HG02588 (cell line): ENCODE results near the gene ACADS.
"Not testable (repeated sequence)": the region's sequence is repeated elsewhere in the genome, so short reads cannot be mapped to it uniquely, and the experiment has no call there.

Experiments used
- ATAC-seq: cut with Tn5 transposase; IDR thresholded peaks from one replicate; pipeline ENCODE4 v1.9.1; 2021; ENCODE audit warnings: mild to moderate bottlenecking, moderate library complexity; ENCODE audit not compliant: unreplicated experiment

The ACADS gene

DNA sequence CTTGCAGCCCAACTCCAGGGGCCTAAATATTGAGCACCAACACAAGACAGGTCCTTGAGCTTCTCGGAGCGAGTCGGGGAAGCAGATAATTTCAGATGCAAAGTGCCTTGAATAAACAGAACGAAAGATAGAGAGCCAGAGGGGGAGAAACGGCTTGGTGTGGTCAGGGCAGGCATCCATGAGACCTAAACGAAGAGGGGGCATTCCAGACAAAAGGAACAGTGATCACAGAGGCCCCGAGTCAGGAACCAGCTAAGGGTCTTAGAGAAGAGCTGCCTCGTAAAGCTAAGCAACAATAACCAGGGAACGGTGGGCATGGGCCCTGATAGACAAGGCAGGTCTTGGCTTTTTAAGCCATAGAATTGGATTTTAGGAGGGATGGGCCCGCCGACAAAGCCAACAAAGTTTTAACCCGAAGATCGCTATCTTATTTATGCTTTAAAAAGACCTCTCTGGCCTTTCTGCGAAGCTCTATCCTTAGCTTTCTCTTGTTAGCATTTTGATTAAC is 421 bp upstream of the ACADS start:
- ATAC-seq: no peak

DNA sequence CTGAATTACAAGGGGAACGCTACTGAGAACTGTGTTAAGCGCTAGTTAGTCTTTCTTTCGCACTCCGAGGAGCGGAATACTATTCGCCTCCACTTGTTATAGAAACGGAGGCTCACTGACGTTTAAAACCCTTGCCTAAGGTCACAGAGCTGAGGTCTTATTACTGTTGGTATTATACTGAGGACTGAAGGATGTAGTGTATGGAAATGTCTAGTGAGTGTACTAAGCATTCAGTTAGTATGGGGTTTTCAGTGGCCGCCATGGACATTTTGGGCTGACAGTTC is 826 bp downstream of the ACADS start:
- ATAC-seq: no peak

DNA sequence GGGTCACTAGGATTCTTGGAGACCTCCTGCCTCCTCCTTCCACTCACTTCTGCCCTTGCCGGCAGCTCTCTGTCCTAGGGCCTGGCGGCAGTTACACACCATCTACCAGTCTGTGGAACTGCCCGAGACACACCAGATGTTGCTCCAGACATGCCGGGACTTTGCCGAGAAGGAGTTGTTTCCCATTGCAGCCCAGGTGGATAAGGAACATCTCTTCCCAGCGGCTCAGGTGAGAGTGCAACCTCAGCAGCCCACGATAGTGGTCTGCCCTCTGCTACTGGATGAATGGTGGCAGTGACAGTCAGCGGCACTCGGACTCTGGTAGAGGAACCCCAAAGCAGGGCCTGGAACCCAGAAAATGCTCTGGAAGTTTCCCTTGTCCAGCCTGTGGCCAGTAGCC is 1.3 kb downstream of the ACADS start:
- ATAC-seq: no peak

DNA sequence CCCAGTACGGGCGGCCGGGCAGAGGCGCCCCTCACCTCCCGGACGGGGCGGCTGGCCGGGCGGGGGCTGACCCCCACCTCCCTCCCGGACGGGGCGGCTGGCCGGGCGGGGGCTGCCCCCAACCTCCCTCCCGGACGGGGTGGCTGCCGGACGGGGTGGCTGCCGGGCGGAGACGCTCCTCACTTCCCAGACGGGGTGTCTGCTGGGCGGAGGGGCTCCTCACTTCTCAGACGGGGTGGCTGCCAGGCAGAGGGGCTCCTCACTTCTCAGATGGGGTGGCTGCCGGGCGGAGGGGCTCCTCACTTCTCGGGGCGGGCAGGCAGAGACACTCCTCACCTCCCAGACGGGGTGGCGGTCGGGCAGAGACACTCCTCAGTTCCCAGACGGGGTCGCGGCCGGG is 6.6 kb downstream of the ACADS start:
- not testable (repeated sequence) for ATAC-seq

DNA sequence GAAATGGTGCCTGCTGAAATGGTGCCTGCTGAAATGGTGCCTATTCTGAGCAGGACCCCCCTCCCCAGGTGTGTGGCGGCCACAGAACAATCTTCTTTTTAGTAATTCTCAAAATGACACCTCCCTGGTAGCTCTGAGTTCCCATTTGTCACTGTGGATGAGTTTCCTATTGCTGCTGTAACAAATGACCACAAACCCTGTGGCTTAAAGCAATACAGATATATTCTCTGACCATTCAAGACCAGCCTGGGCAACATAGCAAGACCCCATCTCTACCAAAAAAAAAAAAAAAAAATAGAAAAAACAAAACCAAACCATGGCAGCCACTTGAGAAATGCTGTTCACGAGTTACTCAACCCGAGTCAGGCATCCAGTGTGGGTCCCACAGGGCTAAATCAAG is 7.9 kb downstream of the ACADS start:
- no peak for ATAC-seq

DNA sequence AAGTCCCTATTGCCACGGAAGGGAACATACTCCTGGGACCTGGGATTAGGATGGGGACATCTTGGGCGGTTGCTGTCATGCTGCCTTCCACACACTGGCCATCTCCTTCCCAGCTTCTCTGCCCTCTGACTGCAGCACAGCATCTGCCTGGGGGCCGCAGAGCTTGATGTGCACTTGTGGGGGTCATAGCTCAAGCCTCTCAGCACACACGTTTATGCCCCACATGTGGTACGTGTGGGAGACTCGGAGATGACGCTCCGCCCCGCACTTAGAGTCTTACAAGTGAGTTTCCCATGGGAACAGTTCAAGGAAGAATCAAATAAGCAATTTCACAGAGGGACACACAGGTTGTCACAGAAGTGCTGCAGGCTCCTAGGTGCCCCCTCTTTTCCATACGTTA is 8.6 kb downstream of the ACADS start:
- no peak for ATAC-seq

DNA sequence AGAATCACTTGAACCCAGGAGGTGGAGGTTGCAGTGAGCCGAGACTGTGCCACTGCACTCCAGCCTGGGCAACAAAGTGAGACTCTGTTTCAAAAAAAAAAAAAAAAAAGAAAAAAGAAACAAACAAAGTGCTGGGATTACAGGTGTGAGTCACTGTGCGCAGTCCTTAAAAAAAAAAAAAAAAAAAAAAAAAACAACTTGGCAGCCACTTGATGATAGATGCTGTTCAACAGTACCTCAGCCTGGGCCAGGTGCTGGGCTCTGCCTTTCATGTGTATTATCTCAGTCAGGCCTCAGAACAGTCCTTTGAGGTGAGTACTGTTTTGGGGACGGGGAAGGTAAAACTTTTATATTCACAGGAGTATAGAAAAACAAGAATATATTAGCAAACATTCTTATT is 9.6 kb downstream of the ACADS start:
- no peak for ATAC-seq

DNA sequence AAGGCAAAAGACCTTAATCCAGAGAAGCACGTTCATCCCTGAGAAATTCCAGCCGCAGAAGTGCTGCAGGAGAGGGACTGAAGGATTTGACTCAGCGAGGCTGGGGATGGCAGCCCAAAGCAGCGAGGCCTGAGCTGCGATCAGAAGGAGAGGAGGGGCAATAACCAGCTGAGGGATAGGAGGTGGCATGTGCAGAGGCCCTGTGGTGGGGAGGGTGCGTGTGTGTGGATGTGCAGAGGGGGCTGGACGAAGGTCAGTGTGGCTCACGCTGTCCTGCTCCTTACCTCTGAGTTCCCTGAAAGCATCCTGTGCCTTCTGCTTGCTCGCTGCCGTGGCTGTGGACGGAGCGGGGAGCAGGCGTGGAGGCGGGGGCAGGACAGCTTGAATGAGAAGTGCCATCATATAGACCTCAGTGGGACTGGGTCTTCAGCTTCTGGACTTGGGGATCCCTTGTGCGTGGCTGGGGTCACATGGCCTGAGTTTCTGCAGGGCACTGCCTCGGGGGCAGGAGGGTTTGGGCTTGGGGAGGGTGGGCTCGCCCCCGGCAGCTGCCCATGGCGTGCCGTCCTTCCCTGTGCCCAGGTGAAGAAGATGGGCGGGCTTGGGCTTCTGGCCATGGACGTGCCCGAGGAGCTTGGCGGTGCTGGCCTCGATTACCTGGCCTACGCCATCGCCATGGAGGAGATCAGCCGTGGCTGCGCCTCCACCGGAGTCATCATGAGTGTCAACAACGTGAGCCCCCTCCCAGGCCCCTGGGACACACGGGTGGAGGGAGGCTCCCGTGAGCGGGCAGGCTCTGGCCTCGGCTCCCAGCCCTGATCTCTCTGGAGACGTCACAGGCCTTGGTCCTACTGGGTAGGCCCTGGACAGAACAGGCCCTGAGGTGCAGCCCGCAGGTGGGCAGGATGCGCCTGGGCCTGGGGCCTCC is 11.0 kb downstream of the ACADS start:
- no peak for ATAC-seq

DNA sequence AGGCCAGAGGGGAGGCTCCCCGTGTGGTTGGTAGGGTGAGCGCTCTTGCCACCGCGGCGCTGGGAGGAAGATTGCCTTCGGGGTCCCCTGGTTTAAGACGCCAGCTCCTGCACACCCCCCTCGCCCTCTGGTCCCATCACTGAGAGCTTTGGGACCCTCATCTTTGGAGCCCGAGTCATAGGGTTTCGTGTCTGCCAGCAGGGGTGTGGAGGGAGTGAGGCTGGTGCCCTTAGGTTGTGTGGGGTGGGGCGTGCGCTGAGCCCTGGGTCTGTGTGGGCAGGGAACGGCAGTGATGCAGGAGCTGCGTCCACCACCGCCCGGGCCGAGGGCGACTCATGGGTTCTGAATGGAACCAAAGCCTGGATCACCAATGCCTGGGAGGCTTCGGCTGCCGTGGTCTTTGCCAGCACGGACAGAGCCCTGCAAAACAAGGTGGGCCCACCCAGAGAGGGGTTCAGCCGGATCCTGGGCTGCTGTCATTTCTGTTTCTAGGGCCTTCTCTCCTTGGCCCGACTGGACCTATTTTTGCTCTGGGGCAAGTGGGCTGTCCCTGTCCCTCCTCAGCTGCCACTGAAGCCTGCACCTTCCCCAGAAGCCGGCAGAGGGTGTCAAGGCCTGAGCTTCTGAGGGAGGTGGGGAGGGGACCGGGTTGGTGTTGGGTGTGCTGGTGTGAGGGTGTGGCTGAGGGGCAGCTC is 12.1 kb downstream of the ACADS start:
- no peak for ATAC-seq

DNA sequence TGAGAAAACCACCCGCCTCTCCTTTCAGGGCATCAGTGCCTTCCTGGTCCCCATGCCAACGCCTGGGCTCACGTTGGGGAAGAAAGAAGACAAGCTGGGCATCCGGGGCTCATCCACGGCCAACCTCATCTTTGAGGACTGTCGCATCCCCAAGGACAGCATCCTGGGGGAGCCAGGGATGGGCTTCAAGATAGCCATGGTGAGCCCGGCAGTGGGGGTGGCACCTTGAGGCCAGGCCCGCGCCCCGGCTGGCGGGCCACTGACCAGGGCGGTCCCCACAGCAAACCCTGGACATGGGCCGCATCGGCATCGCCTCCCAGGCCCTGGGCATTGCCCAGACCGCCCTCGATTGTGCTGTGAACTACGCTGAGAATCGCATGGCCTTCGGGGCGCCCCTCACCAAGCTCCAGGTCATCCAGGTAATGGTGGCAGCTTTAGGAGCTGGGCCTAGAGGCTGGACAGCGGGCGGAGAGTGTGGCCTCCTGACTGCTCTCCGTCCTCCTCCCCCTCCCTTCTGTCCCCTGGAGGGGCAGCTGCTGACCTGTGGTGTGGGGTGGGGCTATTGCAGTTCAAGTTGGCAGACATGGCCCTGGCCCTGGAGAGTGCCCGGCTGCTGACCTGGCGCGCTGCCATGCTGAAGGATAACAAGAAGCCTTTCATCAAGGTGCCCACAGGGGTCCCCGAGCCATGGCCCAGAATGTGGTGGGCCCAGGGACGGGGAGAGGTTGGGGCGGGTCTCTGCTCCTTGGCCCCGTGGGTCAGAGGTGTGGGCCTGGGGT is 12.8 kb downstream of the ACADS start:
- no peak for ATAC-seq

DNA sequence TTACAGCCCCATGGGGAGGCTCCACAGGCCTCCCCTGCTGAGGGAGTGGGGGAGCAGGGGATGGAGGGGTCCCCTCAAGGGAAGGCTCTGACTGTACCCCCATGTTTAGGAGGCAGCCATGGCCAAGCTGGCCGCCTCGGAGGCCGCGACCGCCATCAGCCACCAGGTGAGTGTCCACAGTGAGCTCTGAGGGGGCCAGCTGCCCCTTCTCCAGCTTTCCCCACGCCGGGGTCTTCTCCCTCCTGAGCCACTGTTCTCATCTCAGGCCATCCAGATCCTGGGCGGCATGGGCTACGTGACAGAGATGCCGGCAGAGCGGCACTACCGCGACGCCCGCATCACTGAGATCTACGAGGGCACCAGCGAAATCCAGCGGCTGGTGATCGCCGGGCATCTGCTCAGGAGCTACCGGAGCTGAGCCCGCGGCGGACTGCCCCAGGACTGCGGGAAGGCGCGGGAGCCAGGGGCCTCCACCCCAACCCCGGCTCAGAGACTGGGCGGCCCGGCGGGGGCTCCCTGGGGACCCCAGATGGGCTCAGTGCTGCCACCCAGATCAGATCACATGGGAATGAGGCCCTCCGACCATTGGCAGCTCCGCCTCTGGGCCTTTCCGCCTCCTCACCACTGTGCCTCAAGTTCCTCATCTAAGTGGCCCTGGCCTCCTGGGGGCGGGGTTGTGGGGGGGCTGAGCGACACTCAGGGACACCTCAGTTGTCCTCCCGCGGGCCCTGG is 13.6 kb downstream of the ACADS start:
- ATAC-seq: no peak

DNA sequence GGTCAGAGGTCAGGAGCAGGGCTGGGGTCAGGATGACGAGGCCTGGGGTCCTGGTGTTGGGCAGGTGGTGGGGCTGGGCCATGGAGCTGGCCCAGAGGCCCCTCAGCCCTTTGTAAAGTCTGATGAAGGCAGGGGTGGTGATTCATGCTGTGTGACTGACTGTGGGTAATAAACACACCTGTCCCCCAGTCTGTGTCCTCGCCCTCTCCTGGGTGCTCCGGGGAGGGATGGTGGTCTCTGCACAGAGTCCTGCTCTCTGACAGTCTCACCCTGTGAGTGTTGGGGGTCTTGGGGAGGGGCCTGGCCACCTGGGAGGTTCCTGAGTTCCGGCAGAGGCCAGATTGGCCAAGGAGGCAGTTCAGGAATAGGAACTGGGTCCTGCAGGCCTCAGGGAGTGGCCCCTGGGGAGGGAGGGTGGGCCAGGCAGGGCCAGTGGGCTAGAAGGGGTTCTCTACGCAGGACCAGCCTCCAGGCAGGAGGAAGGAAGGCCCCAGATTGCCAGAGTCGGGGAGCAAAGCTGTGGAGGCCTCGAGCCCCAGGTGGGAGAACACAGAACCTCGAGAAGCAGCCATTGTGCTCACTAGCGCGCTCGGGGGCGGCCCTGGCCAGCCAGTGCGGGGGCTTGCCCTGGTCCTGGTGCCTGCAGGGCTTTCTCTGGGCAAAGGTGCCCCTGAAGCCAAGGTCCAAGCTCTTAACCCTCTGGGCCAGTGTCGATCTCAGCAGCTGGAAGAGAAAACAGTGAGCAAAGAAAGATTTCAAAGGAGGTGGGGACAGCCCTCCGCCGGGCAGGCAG is 14.4 kb downstream of the ACADS start:
- ATAC-seq: no peak

DNA sequence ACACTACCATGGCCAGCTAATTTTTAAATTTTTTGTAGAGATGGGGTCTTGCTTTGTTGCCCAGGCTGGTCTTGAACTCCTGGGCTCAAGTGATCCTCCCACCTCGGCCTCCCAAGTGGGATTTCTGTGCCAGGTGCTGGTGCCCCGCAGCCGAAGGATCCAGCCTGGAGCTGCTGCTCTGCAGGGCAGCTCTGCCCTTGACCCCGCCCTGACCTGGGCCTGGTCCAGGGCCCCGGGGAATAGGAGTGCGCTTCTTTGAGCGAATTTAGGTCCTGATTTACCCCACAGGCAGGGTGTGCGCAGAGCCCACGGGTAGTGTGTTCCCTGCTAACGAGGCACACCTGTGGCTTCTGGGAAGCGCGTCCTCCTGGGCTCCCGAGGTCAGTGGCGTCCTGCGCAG is 15.2 kb downstream of the ACADS start:
- ATAC-seq: no peak

DNA sequence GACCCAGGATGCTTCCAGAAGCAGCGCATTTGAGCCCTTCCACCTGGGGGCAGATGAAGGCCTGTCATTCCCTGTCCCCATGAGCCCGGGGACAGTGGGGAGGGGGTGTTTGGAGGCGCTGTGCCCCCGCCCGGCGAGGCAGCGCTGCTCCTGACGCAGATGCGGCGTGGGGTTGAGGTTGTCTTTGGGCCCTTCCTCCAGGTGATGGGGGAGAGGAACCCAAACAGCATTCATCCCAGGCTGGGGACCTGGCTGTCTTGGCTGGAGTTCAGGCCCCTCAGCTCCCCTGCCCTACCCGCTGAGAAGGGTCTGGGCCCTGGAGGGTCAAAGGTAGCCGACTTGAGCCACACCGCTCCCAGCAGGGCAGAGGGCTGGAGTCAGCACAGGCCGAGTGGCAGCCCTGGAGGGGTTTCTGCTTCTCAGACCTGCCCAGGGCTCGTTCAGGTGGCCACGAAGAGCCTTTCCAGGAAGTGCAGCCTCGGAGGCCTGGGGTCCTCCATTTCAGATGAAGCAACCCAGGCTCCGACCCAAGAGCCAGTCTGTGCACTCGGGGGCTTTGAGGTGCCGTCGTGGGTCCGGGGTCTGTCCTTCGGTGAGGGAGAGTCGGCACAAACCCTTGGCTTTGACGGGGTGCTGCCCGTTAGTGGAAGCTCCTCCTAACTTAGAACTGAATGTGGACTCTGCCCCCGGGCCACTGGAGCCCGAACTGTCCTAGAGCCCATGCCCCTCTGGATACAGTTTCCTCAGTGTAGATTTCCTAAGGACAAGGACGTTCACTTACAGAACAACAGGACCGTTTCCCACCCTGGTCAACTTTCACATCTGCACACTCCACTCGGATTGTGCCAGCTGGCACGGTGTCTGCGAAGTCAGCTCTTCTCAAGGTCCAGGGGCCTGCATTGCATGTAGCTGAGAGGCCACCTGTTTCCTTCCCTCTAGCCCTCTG is 16.1 kb downstream of the ACADS start:
- ATAC-seq: no peak

DNA sequence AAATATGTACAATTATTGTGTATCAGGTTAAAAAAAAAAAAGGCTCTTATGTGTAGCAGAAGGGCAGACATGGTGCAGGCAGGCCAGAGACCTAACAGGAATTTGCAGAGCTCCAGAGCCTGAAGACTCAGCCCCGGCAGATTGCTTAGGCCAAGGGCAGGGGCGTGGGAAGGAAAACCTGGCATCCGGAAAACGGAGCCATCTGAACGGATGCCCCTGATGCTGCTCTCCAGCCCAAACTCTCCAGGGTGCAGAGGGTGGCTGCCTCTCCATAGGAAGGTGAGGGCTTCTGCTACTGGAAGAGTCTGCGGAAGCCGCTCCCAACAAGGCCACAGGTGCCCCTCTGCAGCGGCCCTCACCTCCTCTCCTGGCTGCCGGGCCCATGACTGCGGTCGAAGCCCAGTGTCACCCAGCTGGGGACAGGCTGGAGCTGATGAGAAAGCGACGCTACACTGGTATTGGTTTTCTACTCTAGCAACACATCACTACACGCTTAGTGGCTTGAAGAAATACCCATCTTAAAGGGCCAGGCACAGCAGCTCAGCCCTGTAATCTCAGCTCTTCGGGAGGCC is 19.4 kb downstream of the ACADS start:
- no peak for ATAC-seq

DNA sequence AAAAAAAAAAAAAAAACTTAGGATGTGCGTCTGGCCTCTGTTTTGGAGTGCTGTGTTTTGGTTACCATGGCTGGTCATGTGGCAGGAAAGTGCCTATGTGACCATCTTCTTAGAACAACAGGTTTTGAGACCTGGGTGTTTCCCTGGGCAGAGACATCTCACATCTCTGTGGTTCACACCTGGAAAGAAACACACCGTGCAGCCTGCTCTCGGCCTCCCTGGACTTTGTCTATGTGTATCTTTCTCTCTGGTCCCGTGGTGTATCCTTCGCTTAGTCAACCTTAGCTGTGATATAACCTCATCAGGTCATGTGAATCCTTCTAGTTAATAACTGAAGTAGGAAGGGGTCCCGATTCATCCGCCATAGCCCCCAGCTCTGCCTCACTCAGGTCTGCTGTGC is 22.6 kb downstream of the ACADS start:
- ATAC-seq: no peak

DNA sequence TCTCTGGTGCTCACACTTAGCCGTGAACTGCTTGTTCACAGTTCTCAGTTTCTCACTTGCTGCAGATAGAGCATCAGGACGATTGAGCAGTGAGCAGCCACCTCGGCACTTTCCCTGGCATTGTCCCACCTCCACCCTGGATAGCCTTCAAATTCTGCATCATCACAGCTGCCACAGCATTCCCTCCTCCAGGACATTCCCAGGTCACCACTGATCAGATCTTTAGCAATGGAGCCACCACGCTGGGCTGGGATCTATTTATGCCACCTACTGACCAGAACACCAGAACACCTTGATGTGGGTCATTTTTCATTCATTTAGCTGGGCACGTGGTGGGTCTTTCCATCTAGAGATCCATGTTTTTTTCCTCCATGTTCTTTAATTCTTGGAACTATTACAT is 23.6 kb downstream of the ACADS start:
- no peak for ATAC-seq

DNA sequence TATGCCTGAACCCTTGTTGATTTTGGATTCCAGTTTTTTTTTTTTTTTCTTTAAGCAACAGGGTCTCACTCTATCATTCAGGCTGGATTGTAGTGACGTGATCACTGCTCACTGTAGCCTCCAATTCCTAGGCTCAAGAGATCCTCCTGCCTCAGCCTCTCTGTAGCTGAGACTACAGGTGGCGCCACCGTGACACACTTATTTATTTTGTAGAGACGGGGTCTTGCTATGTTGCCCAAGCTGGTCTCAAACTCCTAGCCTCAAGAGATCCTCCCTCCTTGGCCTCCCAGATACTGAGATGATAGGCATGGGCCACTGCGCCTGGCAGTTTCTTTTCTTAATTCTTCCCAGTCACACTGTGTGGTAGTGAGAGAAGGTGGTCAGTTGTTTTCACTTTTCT is 25.2 kb downstream of the ACADS start:
- ATAC-seq: no peak

DNA sequence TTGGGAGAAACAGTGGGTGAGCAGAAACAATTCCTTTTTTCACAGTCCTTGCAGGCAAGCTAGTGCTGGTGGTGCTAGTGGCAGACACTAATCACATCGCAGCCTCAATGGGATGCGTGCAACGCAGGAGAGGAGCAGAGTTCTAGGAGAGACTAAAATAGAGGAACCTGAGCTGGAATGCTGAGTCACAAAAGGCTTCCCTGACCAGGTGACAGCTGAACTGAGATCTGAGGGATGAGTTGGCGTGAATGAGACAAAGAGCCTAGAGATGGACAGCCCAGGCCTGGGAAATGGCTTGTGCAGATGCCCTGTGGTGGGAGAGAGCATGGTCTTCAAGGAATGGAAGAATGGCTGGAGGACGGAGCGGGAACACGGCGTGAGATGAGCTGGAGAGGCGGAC is 25.8 kb downstream of the ACADS start:
- no peak for ATAC-seq
